GM19452 (cell line): ENCODE results near the gene DHRS13.
A peak's percentile ranks its signal among the peaks of the same experiment; 100 is the strongest.
"Not testable (repeated sequence)": the region's sequence is repeated elsewhere in the genome, so short reads cannot be mapped to it uniquely, and the experiment has no call there.

Experiments
- ATAC-seq: cut with Tn5 transposase; IDR thresholded peaks from one replicate; pipeline ENCODE4 v1.9.1; 2021; ENCODE audit not compliant: unreplicated experiment

DHRS13 gene

GRCh38 chr17:28883967-28884702 is 18.7 kb downstream of the DHRS13 start:
- ATAC-seq, result no peak

GRCh38 chr17:28882154-28882895 is 20.6 kb downstream of the DHRS13 start:
- ATAC-seq, result no peak

GRCh38 chr17:28881533-28882056 is 21.3 kb downstream of the DHRS13 start:
- ATAC-seq, result no peak

DNA sequence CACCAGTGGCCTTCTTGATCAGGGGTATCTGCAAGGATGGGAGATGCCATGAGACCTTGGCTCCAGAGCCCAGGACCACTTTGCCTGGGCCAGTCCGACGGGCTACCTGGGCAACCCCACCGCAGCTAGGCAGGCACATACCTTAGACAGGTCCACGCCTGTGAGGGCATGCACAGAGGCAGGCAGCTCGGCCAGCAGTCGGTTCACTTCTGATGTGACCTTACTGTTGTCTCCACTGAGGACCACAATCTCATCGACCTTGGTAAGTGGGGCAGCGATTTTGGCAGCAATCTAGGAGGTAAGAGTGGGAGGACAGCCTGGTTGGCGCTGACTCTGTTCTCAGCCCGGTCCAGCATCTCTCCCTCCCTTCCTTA is 22.3 kb downstream of the DHRS13 start:
- ATAC-seq, result no peak

DNA sequence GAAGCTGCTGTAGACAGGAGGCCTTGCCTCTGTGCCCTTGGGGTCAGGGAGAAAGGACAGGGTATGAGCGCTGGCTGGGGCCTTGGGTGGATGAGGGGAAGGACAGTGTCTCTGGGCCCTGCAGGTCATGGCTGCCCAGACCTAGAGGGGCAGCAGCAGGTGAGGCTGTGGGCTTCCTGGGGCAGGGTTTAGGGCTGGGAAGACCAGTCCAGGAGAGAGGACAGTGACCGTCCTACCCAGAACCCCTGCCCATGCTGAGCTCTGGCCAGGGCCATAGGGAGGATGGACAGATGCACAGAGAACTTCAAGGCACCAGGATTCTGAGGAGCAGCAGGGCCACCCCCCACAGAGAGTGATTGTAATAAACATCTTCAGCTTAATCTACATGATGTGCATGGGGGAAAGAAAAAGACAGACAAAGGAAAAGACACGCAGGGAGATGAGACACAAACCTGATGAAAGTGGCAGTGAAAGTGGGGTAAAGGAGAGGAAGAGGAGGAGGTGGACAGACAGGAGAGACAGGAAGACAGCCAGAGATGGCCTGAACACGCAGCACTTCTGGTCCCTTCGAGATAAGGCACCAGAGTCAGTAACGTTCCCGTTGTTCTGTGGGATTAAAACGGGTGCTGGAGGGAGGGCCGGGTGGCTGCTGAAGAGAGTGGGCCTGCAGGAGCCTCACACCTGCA is 22.9 kb downstream of the DHRS13 start:
- ATAC-seq, result no peak

DNA sequence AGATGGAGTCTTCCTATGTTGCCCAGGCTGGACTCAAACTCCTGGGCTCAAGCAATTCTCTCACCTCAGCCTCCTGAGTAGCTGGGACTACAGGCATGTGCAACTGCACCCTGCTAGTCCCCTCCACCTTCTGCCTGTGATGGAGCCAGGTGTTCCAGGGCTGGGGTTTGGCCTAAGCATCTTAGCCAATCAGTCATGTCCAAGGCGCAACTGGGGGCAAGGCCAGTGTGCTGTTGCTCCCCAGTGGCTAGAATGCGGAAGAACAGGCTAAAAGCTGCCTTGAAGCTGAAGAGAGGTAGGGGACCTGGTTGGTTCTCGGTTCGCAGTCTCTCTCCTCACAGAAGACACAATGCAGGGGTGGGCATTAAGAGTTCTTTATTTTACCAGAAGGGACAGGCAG is 23.9 kb downstream of the DHRS13 start:
- ATAC-seq, result no peak

DNA sequence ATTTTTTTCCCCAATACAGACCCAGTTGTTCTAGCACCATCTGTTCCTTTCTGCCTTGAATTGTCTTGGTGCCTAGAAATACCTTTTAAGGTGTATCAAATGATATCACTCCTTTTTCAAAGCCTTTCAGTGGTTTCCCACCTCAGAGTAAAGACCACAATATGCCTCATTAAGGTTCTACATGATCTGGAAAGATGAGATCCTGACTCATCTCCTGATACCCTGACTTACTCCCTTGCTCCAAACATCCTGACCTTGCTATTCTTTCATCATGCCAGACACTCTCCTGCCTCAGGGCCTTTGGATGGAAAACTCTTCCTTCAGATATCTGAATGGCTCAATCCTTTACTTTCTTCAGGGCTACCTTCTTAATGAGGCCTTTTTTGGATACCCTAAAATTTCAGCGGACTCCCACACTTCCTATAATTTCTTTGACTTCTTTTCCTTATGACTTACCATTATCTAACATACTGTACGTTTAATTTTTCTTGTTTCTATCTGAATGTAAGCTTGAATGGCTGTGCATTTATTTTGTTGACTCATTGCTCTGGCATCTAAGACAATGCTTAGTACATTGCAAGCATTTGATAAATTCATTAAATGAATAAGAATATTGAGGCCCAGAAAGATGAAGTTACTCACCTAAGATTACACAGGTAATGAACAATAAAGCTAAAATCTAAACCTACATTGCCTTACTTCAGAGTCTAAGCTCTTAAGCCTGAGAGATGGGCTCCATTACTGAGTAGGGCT is 24.5 kb downstream of the DHRS13 start:
- ATAC-seq, result no peak

- not testable (repeated sequence) for ATAC-seq
Observed at GRCh38 chr17:28877150-28877711, 25.6 kb downstream of the DHRS13 start.

- no peak for ATAC-seq
Observed at GRCh38 chr17:28875848-28876550, 26.9 kb downstream of the DHRS13 start.

DNA sequence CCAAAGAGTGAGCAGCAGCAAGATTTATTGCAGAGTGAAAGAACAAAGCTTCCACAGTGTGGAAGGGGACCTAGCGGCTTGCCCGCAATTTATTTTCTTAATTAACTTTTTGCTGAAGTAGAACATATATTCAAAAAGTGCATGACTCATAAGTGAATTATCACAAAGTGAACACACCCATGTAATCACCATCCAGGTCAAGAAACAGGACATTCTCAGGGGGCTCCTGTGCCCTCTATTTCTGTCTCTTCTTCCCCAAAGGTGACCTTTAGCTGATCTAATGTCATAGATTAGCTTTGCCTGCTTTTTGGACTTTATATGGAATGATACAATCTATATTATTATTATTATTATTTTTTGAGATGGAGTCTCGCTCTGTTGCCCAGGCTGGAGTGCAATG is 28.1 kb downstream of the DHRS13 start:
- ATAC-seq, result no peak

DNA sequence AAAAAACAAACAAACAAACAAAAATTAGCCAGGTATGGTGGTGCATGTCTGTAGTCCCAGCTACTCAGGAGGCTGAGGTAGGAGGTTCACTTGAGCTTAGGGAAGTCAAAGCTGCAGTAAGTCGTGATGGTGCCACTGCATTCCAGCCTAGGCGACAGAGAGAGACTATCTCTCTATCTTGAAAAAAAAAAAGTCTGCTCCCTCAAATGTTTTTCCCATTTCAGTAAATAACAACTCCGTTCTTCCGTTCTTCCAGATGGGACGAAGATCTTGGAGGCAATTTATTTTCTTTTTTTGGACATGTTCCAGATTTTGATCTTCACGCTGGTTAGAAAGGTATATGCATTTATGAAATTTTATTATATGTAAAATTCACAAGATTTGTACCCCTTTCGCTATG is 29.0 kb downstream of the DHRS13 start:
- no peak for ATAC-seq

GRCh38 chr17:28871056-28871579 is 31.8 kb downstream of the DHRS13 start:
- peak; percentile 94 for ATAC-seq

DNA sequence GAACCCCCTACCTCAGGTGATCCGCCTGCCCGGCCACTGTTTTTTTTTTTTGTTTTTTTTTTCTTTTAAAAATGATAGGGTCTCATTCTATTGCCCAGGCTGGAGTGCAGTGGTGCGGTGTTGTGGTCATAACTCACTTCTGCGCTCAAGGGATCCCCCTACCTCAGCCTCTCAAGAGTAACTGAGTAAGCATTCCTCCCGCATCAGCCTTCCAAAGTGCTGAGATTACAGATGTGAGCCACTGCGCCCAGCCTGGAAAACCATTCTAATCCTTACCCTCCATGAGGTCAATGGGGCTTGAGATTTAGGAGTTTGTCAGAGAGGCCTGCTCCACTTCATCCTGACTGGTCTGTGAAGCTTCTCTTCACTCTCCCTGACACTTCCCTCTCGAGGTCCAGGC is 35.6 kb downstream of the DHRS13 start:
- ATAC-seq, result no peak

GRCh38 chr17:28865946-28866752 is 36.7 kb downstream of the DHRS13 start:
- no peak for ATAC-seq

DNA sequence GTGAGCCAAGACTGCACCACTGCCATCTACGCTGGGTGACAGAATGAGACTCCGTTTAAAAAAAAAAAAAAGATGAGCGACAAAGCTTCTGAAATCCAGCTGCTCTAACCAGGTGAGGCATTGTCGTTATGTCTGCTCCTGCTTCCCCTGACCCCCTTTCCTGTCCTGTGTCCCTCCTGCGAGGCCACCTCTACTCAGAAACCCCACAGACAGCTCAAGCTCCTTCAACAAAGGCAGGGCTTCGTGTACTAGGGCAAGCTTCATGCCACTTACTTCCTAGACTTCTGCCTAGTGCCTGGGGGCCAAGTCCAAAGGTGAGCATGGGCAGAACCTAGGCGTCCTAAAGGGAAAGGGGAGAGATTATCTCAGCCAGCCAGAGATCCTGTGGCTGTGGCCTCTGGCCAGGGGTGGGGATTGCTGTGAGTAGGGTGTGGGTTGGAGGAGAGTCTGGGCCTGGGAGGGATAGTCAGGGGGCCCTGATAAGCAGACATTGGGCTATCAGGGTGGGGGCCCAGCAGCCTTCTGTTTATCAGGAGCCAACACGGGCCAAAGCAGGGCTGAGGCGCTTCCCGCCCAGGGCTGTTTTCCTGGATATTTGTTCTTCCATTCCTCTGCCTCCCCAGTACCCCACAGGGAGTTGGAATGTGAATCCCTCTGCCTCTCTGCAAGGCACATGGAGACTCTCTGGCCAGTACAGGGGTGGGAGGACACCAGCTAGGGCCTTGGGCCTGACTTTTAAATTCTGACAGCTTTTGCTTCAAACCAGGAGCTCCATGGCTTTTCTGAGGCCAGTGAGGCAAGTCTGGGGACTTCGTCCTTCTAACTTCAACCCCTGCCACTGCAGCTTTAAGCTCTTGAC is 37.7 kb downstream of the DHRS13 start:
- ATAC-seq, result no peak

DNA sequence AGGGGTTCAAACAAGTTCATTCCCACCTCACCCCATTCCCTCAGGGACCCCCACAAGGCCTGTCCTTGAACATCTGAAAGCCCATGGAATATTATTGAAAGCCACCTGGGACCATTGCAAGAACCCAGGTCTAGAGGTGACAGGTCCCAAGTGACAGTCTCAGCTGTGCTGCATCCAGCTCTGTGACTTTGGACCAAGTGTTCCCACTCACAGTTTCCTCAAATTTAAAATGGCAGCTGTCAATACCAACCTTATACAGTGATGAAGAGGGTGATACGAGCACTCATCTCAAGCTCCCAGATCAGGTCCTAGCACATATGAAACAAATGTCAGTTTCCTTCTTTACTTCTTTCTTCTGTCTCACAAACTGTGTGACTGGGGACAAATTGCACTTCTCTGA is 38.9 kb downstream of the DHRS13 start:
- ATAC-seq, result no peak

- ATAC-seq, result no peak
Observed at GRCh38 chr17:28862561-28862960, 40.3 kb downstream of the DHRS13 start.
